H9 (cell line): ENCODE measurements around the gene PRKCA. TPM values are rescaled to one million over a fixed set of nuclear protein-coding genes. Genes with fewer than 3 reads are reported as not detected.

Experiments
- DNase-seq: peaks from one replicate; pipeline ENCODE4 v3.0.0-alpha.2; 2017
- H2AFZ ChIP-seq: one replicate; pipeline ENCODE4 v1.6.1; 2013; ENCODE audit warnings: mild to moderate bottlenecking, low read length, control low read depth, moderate library complexity
- H2AK5ac ChIP-seq: 2 replicates; pipeline ENCODE4 v1.6.1; 2013; ENCODE audit warnings: low read length, control low read depth, mixed read lengths; ENCODE audit not compliant: insufficient read length
- H2BK120ac ChIP-seq: one replicate; pipeline ENCODE4 v1.6.1; 2013; ENCODE audit warnings: low read depth, mild to moderate bottlenecking, low read length, control low read depth, inconsistent platforms; ENCODE audit not compliant: poor library complexity, severe bottlenecking
- H2BK12ac ChIP-seq: 2 replicates; pipeline ENCODE4 v1.6.1; 2013; ENCODE audit warnings: low read length, control low read depth, mixed read lengths, low read depth; ENCODE audit not compliant: insufficient read length
- H2BK15ac ChIP-seq: 2 replicates; pipeline ENCODE4 v1.6.1; 2013; ENCODE audit warnings: low read depth, low read length, control low read depth
- H2BK20ac ChIP-seq: one replicate; pipeline ENCODE4 v1.6.1; 2013; ENCODE audit warnings: low read depth, mild to moderate bottlenecking, low read length, control low read depth, inconsistent platforms; ENCODE audit not compliant: poor library complexity, severe bottlenecking
- H2BK5ac ChIP-seq: 2 replicates; pipeline ENCODE4 v1.6.1; 2013; ENCODE audit warnings: low read length, control low read depth, mixed read lengths; ENCODE audit not compliant: insufficient read length
- H3K14ac ChIP-seq: 2 replicates; pipeline ENCODE4 v1.6.1; 2013; ENCODE audit warnings: low read length, control low read depth; ENCODE audit not compliant: insufficient read depth
- H3K18ac ChIP-seq: 2 replicates; pipeline ENCODE4 v1.6.1; 2013; ENCODE audit warnings: low read depth, mild to moderate bottlenecking, mixed read lengths, low read length, control low read depth; ENCODE audit not compliant: insufficient read length
- H3K23ac ChIP-seq: 2 replicates; pipeline ENCODE4 v1.6.1; 2013; ENCODE audit warnings: low read length, control low read depth, mixed read lengths, low read depth; ENCODE audit not compliant: insufficient read length
- H3K23me2 ChIP-seq: 2 replicates; pipeline ENCODE4 v1.6.1; 2013; ENCODE audit warnings: low read depth, mild to moderate bottlenecking, mixed read lengths, low read length, control low read depth; ENCODE audit not compliant: insufficient read length, poor library complexity, severe bottlenecking
- H3K27ac ChIP-seq: 2 replicates; pipeline ENCODE4 v1.5.1; 2013; ENCODE audit warnings: low read length, control low read depth, mixed read lengths, low read depth; ENCODE audit not compliant: insufficient read length
- H3K27me3 ChIP-seq: 2 replicates; pipeline ENCODE4 v1.6.1; 2013; ENCODE audit warnings: low read length, control low read depth, inconsistent platforms; ENCODE audit not compliant: insufficient read depth
- H3K4ac ChIP-seq: 2 replicates; pipeline ENCODE4 v1.6.1; 2013; ENCODE audit warnings: low read depth, mild to moderate bottlenecking, control low read depth, inconsistent platforms, low read length, moderate library complexity
- H3K4me1 ChIP-seq: 2 replicates; pipeline ENCODE4 v1.6.1; 2013; ENCODE audit warnings: low read length, control low read depth, inconsistent platforms; ENCODE audit not compliant: insufficient read depth
- H3K4me2 ChIP-seq: 2 replicates; pipeline ENCODE4 v1.6.1; 2013; ENCODE audit warnings: low read length, control low read depth, mixed read lengths; ENCODE audit not compliant: insufficient read length, insufficient read depth
- H3K56ac ChIP-seq: 2 replicates; pipeline ENCODE4 v1.6.1; 2013; ENCODE audit warnings: low read depth, mild to moderate bottlenecking, mixed read lengths, low read length, control low read depth; ENCODE audit not compliant: insufficient read length
- H3K79me1 ChIP-seq: 2 replicates; pipeline ENCODE4 v1.6.1; 2013; ENCODE audit warnings: low read depth, mild to moderate bottlenecking, moderate library complexity, low read length, control low read depth, inconsistent platforms; ENCODE audit not compliant: insufficient read depth, poor library complexity, severe bottlenecking
- H3K79me2 ChIP-seq: 2 replicates; pipeline ENCODE4 v1.6.1; 2013; ENCODE audit warnings: low read length, control low read depth, inconsistent platforms; ENCODE audit not compliant: insufficient read depth
- H3K9ac ChIP-seq: 2 replicates; pipeline ENCODE4 v1.6.1; 2013; ENCODE audit warnings: low read length, control low read depth, mixed read lengths; ENCODE audit not compliant: insufficient read length; ENCODE audit errors: extremely low read depth
- H3K9me3 ChIP-seq: one replicate; pipeline ENCODE4 v1.6.1; 2013; ENCODE audit warnings: low read depth, low read length, inconsistent platforms; ENCODE audit not compliant: control insufficient read depth
- H3T11ph ChIP-seq: one replicate; pipeline ENCODE4 v1.6.1; 2013; ENCODE audit warnings: mild to moderate bottlenecking, low read length, control low read depth, inconsistent platforms
- H4K20me1 ChIP-seq: one replicate; pipeline ENCODE4 v1.6.1; 2013; ENCODE audit not compliant: control insufficient read depth, insufficient read length, insufficient read depth
- H4K5ac ChIP-seq: 2 replicates; pipeline ENCODE4 v1.6.1; 2013; ENCODE audit warnings: low read depth, mild to moderate bottlenecking, mixed read lengths, low read length, control low read depth; ENCODE audit not compliant: insufficient read length
- H4K8ac ChIP-seq: replicated peaks from 2 replicates; pipeline ENCODE4 v1.6.1; 2013; ENCODE audit warnings: low read length, control low read depth, mixed read lengths, low read depth; ENCODE audit not compliant: insufficient read length
- H4K91ac ChIP-seq: 2 replicates; pipeline ENCODE4 v1.6.1; 2013; ENCODE audit warnings: low read depth, mild to moderate bottlenecking, moderate library complexity, mixed read lengths, low read length, control low read depth; ENCODE audit not compliant: insufficient read length
- H3K27ac Mint-ChIP-seq, 3 experiments: 2 replicates in 2 of 3; 3 replicates in 1 of 3; pipeline ENCODE4 v1.8.0; 2020 to 2021; ENCODE audit warnings: mixed read lengths in 3 of 3, mild to moderate bottlenecking in 1 of 3, moderate library complexity in 1 of 3
- H3K27me3 Mint-ChIP-seq: 2 replicates; pipeline ENCODE4 v1.8.0; 2021; ENCODE audit warnings: low read depth, mild to moderate bottlenecking, moderate library complexity, mixed read lengths
- H3K36me3 Mint-ChIP-seq, 3 experiments: 2 replicates in 2 of 3; 3 replicates in 1 of 3; pipeline ENCODE4 v1.8.0; 2020 to 2021; ENCODE audit warnings: low read depth in 3 of 3, mixed read lengths in 3 of 3; ENCODE audit not compliant: insufficient read depth in 1 of 3
- H3K4me1 Mint-ChIP-seq, 2 experiments: 2 replicates each; pipeline ENCODE4 v1.8.0; 2020; ENCODE audit warnings: mixed read lengths in 2 of 2
- H3K4me3 Mint-ChIP-seq, 2 experiments: 2 replicates in 1 of 2; 3 replicates in 1 of 2; pipeline ENCODE4 v1.8.0; 2020 to 2021; ENCODE audit warnings: mild to moderate bottlenecking in 2 of 2, mixed read lengths in 2 of 2, moderate library complexity in 1 of 2
- H3K9me3 Mint-ChIP-seq, 2 experiments: 2 replicates in 1 of 2; 3 replicates in 1 of 2; pipeline ENCODE4 v1.8.0; 2020; ENCODE audit warnings: mild to moderate bottlenecking in 2 of 2, mixed read lengths in 2 of 2, moderate library complexity in 1 of 2
- CTCF ChIP-seq: fragments of 200-600 bp; sonication (generic); conservative IDR thresholded peaks from 3 replicates; pipeline ENCODE4 v1.8.0; 2021; ENCODE audit warnings: antibody characterized with exemption, mild to moderate bottlenecking
- WGBS: extraction: QIAGEN DNeasy Blood & Tissue Kit; methylation state at CpG from one replicate; pipeline ENCODE4 v1.1.7; 2013; ENCODE audit warnings: missing lambda C conversion rate, low lambda C conversion rate, mixed read lengths; ENCODE audit not compliant: insufficient read length; ENCODE audit errors: extremely low coverage; 5-methylcytosine and 5-hydroxymethylcytosine counted together
- total RNA-seq: library from RNA; stranded (reverse); gene quantifications from 2 replicates; pipeline ENCODE4 v1.2.1, GENCODE V29; 2021

Gene PRKCA
- total RNA-seq, 1 experiment from 2014 or later, result 10.5 TPM

DNA sequence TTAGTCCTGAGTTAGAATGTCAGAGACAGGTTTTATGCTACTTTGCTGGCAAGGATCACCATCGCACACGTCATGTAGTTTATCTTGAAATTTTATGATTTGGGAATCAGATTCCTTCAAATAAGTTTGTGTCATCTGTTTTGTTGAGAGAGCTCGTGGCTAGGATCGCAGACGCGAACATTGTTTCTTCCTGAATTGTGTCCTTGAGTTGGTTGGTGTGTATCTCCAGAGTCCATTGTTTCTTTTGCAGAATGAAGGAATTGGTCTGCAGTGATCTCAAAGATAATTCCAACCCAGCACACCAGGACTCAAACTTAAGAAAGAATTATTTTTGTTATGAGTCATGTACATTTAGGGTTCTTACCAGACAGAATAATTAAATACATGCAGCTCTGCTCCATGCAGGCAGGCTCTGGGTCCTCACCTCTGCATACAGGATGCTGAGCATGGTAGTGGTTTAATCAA is 51.6 kb downstream of the PRKCA start:
- H3K79me1 ChIP-seq, result no peaks in the 10 kb centered on the region
- no peak overlapping the region for H2AFZ ChIP-seq
- no peak for TF ChIP-seq CTCF
- H3K23me2 ChIP-seq, result no peaks in the 10 kb centered on the region
- H3T11ph ChIP-seq, result no peak overlapping the region
- H3K27me3 ChIP-seq, result no peaks in the 10 kb centered on the region
- H2BK120ac ChIP-seq, result no peak overlapping the region
- H3K18ac ChIP-seq, result no peak overlapping the region
- H3K36me3 Mint-ChIP-seq, result no peaks in the 10 kb centered on the region
- no peak overlapping the region for H3K56ac ChIP-seq
- no peaks in the 10 kb centered on the region for H3K9me3 ChIP-seq
- no peaks in the 10 kb centered on the region for H3K4me1 ChIP-seq
- no peak overlapping the region for H4K91ac ChIP-seq
- no peak overlapping the region for H3K4me3 Mint-ChIP-seq
- peaks cover 12 to 30% of the 10 kb centered on the region in 2 experiments for H3K4me1 Mint-ChIP-seq
- no CpG with 5 or more reads among the region's 6 CpGs for WGBS
- H2BK5ac ChIP-seq, result no peak overlapping the region
- H3K9me3 Mint-ChIP-seq, result no peaks in the 10 kb centered on the region
- H2BK15ac ChIP-seq, result no peak overlapping the region
- H2AK5ac ChIP-seq, result no peak overlapping the region
- no peaks in the 10 kb centered on the region for H3K27me3 Mint-ChIP-seq
- H4K5ac ChIP-seq, result no peak overlapping the region
- no peak overlapping the region for H3K14ac ChIP-seq
- no peak overlapping the region for H2BK12ac ChIP-seq
- no peak overlapping the region for H3K4me2 ChIP-seq
- no peak overlapping the region for H2BK20ac ChIP-seq
- no peaks in the 10 kb centered on the region for H3K79me2 ChIP-seq
- no peak overlapping the region for H4K8ac ChIP-seq
- H3K27ac ChIP-seq, result no peak overlapping the region
- DNase-seq, result no peak
- H3K23ac ChIP-seq, result no peak overlapping the region
- H3K4ac ChIP-seq, result no peak overlapping the region
- H3K9ac ChIP-seq, result no peak overlapping the region
- H4K20me1 ChIP-seq, result no peaks in the 10 kb centered on the region
- peak overlapping the region in 1 of 3 experiments; percentile 67; a peak in 1 of 7 replicates for H3K27ac Mint-ChIP-seq
